ENCODE data around the gene SDF4.

DNA sequence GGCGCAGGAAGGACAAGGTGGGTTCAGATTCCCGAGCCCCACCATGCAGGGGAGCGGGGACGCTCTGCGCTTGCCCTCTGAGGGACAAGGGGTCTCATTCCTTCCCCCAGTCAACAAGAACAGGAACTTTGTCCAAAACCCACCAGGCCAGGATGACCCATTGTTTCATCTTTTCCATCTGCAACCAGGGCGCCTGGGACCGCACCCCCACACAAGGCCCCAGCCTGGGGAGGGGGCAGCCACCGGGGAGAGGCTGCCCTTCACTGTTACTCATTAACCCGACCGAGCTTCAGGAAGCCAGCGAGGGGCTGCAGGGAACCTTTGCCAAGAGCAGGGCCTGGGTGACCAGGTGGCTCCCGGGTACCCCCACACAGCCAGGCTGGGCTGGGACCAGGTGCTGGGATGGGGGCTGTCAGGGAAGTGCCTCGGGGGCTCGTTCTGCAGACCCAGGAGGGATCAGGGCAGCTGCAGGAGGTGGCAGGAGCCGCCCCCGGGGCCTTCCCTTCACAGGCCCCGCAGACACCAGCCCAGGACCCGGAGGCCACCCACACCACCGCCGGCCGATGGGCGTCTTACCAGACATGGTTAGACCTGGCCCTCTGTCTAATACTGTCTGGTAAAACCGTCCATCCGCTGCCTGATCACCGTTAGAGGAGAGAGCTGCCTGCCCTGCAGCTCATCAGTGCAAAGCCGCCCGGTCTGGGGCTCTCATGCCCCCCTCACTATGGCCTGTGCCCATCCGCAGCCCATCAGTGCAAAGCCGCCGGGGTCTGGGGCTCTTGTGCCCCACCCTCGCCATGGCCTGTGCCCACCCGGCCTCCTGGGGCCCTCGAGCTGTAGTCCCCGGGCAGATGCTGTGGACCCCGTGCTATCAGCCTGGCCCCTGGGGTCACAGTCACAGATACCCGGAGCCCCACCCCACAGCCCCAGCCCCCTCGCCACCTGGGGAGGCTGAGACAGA lies 63.1 kb downstream of the SDF4 start:
- TF ChIP-seq, protein P1, sequence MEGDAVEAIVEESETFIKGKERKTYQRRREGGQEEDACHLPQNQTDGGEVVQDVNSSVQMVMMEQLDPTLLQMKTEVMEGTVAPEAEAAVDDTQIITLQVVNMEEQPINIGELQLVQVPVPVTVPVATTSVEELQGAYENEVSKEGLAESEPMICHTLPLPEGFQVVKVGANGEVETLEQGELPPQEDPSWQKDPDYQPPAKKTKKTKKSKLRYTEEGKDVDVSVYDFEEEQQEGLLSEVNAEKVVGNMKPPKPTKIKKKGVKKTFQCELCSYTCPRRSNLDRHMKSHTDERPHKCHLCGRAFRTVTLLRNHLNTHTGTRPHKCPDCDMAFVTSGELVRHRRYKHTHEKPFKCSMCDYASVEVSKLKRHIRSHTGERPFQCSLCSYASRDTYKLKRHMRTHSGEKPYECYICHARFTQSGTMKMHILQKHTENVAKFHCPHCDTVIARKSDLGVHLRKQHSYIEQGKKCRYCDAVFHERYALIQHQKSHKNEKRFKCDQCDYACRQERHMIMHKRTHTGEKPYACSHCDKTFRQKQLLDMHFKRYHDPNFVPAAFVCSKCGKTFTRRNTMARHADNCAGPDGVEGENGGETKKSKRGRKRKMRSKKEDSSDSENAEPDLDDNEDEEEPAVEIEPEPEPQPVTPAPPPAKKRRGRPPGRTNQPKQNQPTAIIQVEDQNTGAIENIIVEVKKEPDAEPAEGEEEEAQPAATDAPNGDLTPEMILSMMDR (conservative IDR thresholded peaks at IDR 0.05), result no peak
- no peak for TF ChIP-seq ZFX (IDR thresholded peaks at IDR 0.05)
